ENCODE measurements around the gene CD300LD. TPM values are rescaled to one million over a fixed set of nuclear protein-coding genes. Genes with fewer than 3 reads are reported as not detected.

The CD300LD gene
- total and polyA plus RNA-seq, 10 of the 15 experiments (the other 5 are each of a cell fraction or from before 2014, with no cell fraction given): not detected

DNA sequence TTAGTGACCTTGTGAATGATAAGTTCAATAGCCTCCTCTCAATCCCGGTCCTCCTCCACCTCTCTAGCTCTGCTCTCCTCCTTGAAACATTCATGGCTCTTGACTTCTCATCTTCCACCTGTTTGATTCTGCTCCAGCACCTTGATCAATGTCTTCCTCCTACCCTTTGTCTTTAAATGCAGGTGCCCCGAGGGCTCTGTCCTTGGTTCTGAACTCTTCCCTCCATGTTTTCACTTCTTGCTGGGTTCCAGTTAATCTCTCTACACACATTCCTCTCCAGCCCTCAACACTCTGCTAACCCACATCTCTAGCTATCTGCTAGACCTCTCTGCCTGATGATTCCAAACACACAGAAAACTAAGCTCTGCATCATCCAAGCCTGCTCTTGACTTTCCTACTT, 18.0 kb upstream of the CD300LD start:
- Histone ChIP-seq H3K9ac (ENCODE audit: control insufficient read depth, insufficient read depth, low read length) (no peak overlapping the region), H3K9me3 (replicated peaks; ENCODE audit: control insufficient read depth, insufficient read depth, low read length) (no peaks in the 10 kb centered on the region; the same call in 2 of the 3 replicates), H3K4me3 (no peak overlapping the region), H3K36me3 (ENCODE audit: control insufficient read depth in 2 of 2, insufficient read depth in 2 of 2, low read length in 1 of 2) (no peaks in the 10 kb centered on the region), H3K27me3 (replicated peaks in 1 of 2; ENCODE audit: control insufficient read depth in 2 of 2, insufficient read depth in 2 of 2, low read length in 1 of 2) (peaks cover 3 to 4% of the 10 kb centered on the region in 2 experiments; a peak in 2 of 4 replicates), H4K20me1 (ENCODE audit: control insufficient read depth, insufficient read depth) (no peaks in the 10 kb centered on the region; the same call in 1 of the 2 replicates), H3K79me2 (ENCODE audit: control insufficient read depth, insufficient read depth, low read length) (no peaks in the 10 kb centered on the region), H3K4me1 (ENCODE audit: control insufficient read depth, insufficient read depth, low read length) (peaks cover 8% of the 10 kb centered on the region), H3K4me2 (ENCODE audit: control insufficient read depth, insufficient read depth) (no peak overlapping the region), H3K27ac (ENCODE audit: control insufficient read depth, insufficient read depth) (no peak overlapping the region), H2AFZ (ENCODE audit: control insufficient read depth, low read depth, low read length) (no peak overlapping the region)
- no TSS peak for BruUV-seq (replicated peaks)
- 0 out of 2 replicates have a peak, but pooled peaks have one; percentile 16 for TF ChIP-seq YY1 (IDR thresholded peaks at IDR 0.05; ENCODE audit: low read depth, low read length)
- TF ChIP-seq RELB (IDR thresholded peaks at IDR 0.05; ENCODE audit: low read depth): no peak
- peak; percentile 92 for TF ChIP-seq REST (IDR thresholded peaks at IDR 0.05; ENCODE audit: low read depth, low read length)
- intact Hi-C loops (cut with micrococcal nuclease; ENCODE audit: unreplicated experiment): no loop called here
- RAD21 ChIA-PET (ENCODE audit: unreplicated experiment): no interaction called here
- WGBS (ENCODE audit: insufficient coverage, insufficient replicate concordance, low lambda C conversion rate, missing lambda C conversion rate): 0% methylated on average over 2 of the region's 2 CpGs
- DNase-seq (ENCODE audit: low read depth, low spot score): no peak
- CTCF ChIA-PET: interaction anchor here (2.9 kb wide), 1 partner anchor 47 kb away, joined by 7 read pairs; no protein-coding TSS in a partner anchor
- POLR2A ChIA-PET: no interaction called here
- no peak for ATAC-seq
- in situ Hi-C loops (cut with MboI): no loop called here
- no peak for FAIRE-seq
- SMC1A ChIA-PET (ENCODE audit: uncharacterized antibody, unreplicated experiment): no interaction called here

Measured in GM12878 (cell line).